Measurements from ENCODE around the gene PRL.

Gene PRL

DNA sequence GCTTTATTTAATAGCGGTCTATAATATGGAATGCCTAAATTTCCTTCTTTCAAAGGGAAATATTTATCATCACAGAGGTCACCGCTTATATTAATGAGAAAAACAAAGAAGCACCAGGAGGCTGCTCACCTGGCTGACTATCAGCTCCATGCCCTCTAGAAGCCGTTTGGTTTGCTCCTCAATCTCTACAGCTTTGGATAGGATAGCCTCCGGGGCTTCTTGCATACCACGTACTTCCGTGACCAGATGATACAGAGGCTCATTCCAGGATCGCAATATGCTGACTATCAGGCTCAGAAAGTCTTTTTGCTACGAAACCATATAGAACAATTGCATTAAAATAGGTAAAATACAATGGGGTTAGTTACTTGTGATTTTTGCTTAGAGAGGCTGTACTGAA, 6.8 kb downstream of the PRL start:
- no peak for DNase-seq

DNA sequence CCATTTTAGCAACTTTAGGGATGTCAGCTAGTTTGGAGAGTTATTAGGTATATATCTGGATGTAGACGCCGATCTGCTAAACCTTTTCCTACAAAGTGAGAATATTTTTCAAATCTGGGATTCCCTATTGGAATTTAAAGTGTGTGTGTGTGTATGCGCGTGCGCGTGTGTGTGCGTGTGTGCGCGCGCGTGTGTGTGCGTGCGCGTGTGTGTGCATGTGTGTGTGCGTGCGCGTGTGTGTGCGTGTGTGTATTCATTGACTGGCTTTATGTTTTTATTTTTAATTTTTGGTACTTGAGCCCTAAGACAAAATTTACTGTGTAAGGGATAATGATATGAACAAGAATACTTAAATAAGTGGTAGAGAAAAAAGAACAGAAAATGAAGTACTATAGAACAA, 8.1 kb downstream of the PRL start:
- no peak for DNase-seq

DNA sequence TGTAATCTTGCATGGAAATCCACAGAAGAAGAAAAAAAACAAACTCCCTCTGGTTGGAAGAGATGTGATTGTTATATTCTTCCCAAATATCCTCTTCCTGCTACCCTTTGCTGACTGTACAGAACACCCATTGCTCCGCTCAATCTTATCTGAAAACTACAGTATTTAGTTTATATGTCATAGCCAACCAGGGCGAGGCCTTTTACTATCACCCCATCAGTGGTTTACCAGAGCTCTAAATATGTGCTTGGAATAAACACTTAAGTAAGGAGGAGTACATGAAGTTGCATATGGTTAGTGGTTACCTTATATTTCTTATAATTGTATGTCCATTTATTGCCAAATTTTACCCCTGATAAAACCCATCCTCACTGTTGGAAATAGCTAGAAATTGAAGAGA, 12.2 kb downstream of the PRL start:
- no peak for DNase-seq

GRCh38 chr6:22281341-22282085, 15.3 kb downstream of the PRL start:
- DNase-seq: no peak

DNA sequence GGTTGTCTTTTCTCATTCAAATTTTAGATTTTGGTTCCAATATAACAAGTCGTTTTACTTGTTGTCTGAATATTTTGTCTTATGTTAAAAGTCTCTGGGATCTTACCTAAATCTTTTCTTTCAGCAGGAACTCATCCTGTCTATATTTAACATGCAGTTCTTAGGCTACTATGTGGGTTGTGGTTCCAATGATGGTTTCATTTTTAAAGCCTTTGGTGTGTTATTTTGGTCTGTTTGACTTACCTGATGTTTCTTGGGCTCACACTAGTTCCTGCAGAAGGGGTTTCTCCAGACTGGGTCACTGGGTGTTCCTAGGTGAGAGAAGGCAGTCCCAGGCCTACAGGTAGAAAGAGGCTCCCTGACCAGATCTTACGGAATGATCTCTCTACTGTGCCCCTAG, 17.4 kb downstream of the PRL start:
- DNase-seq: no peak

- no peak for DNase-seq
These were observed 25.8 kb downstream of the PRL start for GRCh38 chr6:22271081-22271480.

GRCh38 chr6:22263748-22264147, 33.1 kb downstream of the PRL start:
- DNase-seq: no peak

DNA sequence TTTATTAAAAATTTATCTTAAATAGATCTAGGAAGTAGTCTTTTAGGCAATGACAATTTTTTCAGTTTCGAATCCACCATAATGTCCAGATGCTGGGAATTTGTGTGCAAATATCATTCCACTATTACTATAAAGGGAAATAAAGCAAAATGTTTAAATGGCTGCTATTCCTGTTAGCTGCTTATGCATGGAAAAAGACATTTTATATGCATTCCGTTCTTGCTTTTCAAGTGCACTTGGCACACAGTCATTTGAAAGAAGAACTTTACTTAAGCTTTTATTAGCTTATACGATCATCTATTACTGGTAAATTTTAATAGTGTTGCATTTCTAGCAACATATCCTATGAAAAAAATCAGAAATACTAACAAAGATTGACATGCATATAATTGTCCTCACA, 42.0 kb downstream of the PRL start:
- no peak for DNase-seq

- DNase-seq: no peak
These were observed 42.7 kb downstream of the PRL start for GRCh38 chr6:22253955-22254655.

DNA sequence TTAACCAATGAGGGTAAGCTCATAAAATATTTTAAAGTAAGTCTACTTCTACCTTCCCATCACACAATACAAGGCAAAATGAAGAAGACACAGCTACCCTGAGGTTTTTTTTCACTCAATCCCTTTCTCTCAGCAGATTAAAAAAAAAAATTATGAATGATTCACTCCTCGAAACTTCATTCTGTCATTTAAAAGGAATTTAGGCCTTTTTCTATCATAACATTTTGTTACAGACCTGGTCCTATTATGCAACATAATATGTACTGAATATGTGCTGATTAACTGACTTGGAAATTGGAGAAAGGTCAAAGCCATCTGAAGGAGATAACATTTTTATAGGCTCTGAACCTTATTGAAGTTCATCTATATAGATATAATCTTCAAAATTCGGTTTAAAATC, 45.5 kb downstream of the PRL start:
- DNase-seq: no peak

DNA sequence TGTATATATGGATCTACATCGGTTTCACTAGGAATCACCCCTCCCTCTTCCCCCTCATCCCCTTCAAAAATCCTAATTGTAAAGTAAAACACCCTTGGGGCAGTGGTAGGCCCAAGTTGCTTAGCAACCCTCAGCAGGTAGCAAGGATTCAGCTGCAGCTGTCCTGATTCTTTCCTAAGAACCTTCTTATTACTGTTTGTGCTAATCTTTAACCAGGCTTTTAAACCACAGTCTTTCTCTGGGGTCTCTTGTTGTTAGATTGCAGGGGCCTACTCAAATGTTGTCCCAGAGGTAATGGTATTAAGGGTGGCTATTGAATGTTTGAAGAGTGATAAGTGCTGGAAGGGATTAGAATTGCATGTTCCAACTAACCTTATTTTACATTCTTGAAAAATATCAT, 46.4 kb downstream of the PRL start:
- no peak for DNase-seq

DNA sequence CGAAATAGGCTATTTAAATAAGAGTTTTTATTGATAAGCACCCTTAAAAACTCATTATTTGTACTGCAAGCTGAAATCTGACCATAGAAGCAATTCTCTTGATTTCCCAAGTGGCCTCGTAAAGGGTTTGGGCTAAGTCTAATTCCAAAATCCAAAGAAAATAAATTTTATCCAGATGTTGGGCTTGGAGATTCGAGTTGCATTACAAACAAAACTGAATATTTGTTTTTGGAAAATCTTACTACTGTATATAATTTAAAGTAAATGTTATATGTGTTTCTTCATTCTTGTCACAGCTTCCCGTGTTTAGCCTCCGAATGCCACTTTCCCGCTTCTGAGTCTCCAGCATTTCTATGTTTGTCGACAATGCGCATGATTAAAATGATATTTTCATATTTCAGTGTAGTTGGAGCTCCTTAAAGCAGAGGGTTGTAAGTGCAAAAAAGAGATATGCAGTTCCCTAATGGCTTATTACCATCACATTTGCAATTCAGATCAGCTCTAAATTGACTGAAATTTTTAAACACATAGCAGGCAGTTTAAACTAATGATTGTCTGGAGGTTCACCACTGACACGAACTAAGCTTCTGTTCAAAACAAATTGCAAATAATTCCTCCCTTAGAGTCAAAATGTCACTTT, 47.0 kb downstream of the PRL start:
- DNase-seq: no peak

DNA sequence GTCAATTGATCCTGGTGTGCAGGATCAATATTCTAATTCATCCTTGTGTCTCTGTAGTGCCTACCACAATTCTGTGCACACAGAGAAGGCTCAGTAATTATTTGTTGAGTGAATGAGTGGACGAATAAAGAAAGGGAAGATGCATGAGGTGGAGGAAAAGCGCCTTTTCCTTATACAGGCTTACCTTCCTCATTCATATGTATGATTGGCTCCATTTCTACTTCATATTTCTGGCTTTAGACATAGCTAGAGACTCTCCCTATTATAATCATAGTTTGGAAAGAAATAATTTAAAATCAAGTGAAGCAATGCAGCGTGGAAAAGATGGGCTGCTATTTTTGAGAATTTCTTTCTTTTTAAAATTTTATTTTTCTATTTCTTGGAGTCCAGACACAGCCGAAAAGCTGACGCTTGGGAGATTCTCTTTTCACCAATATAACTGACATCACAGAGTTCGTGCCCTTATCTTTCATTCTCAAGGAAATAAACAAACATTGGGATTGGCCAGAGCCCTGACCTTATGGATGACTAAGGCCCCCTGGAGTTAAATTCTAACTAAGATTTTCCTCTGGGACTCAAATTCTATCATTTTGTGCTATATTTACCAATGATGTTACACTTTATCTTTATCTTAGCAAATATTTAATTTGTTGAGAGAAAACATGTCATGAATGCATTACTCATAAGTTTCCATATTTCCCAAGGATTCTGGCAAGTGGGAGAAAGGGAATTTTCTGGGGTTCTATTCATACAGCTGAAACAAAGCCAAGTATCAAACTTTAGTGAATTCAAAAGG, 48.1 kb downstream of the PRL start:
- no peak for DNase-seq

DNA sequence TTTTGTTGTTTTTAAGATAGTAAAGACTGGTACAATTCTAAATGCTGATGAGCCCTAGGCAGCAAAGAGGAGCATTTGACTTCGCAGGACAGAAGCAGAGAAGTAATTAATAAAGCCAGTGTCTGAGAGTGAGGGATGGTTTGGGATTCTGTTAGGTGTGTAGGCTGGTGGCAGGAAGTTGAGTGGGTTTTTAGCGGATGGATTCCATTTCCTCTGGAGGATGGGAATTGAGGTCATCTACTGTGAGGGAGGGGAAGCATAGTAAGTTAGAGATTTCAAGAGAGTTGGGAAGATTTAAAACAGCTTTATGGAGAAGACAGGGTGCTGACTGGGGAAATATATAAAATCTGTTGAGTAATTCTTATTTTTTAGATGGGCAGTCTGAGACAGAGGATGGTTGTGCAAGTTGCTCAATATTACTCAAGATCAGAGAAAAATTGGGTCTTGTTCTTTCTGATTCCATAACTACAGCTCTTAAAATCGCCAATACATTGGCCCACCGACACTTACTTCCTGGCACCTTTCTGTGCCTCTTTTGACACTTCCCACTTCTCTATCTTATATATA, 48.8 kb downstream of the PRL start:
- DNase-seq: no peak

DNA sequence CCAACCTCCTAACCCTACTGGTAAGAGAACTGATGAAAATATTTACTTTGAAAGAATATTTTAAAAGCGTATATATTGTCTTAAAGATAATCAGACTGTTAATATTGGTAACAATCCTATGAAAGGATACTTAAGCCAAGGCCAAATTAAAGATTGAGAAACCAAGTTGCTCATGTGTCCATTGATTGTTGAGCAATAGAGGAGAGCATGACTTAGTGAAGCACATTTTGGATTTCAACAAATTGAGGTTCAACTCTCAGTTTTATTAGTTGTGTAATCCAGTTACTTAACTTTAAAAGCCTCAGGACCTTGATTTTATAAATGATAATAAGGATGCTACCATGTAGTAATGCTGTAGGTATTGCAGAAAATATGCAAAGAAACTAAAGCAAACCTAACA, 56.8 kb downstream of the PRL start:
- DNase-seq: no peak

- no peak for DNase-seq
These were observed 57.4 kb downstream of the PRL start for GRCh38 chr6:22239261-22239921.

- no peak for DNase-seq
These were observed 58.0 kb downstream of the PRL start for GRCh38 chr6:22238861-22239260.

DNA sequence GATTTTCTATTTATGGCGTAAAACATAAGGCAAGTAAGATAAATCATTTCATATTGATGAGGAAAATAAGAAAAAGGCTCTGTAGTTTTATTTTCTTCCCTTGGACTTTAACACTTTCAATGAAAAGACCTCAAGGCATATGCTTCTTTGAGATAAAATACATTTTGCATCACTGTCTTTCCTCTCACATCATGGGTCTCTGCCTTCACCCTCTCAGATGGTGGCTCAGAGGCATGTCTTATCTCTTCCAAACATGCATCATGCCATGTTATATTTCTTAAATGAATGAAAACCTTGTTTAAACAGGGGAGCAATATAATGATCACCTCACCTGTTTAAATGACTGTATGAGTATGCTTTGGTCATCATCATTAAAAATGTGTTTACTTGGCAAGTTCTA, 59.3 kb downstream of the PRL start:
- no peak for DNase-seq

Measured in stimulated activated CD4-positive, alpha-beta T cell treated with anti-CD3 and anti-CD28 coated beads, Interleukin-2, amount 100 ng/mL, for 48 hours (primary cell).